Measurements from ENCODE around the gene RMC1. TPM values are rescaled to one million over a fixed set of nuclear protein-coding genes. Genes with fewer than 3 reads are reported as not detected.
A peak's percentile ranks its signal among the peaks of the same experiment; 100 is the strongest.

Gene RMC1
- total and polyA plus RNA-seq, 8 donors = 7.7 to 31.9 (median 10.7) TPM

GRCh38 chr18:23495723-23496440 is 7.4 kb upstream of the RMC1 start:
- Histone ChIP-seq H3K27ac (no peak overlapping the region), H3K4me1 (no peaks in the 10 kb centered on the region), H3K27me3 (no peaks in the 10 kb centered on the region), H3K36me3 (no peaks in the 10 kb centered on the region), H3K9me3 (no peaks in the 10 kb centered on the region), H3K4me3 (no peak overlapping the region)
- TF ChIP-seq, protein P1, sequence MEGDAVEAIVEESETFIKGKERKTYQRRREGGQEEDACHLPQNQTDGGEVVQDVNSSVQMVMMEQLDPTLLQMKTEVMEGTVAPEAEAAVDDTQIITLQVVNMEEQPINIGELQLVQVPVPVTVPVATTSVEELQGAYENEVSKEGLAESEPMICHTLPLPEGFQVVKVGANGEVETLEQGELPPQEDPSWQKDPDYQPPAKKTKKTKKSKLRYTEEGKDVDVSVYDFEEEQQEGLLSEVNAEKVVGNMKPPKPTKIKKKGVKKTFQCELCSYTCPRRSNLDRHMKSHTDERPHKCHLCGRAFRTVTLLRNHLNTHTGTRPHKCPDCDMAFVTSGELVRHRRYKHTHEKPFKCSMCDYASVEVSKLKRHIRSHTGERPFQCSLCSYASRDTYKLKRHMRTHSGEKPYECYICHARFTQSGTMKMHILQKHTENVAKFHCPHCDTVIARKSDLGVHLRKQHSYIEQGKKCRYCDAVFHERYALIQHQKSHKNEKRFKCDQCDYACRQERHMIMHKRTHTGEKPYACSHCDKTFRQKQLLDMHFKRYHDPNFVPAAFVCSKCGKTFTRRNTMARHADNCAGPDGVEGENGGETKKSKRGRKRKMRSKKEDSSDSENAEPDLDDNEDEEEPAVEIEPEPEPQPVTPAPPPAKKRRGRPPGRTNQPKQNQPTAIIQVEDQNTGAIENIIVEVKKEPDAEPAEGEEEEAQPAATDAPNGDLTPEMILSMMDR (IDR thresholded peaks at IDR 0.05) = no peak
- WGBS, 2 donors = 71 to 79% methylated on average over 12 of the region's 12 CpGs
- FAIRE-seq (no peak), DNase-seq (no peak), ATAC-seq (no peak)
- intact Hi-C loops (cut with DNase I) = no loop called here

DNA sequence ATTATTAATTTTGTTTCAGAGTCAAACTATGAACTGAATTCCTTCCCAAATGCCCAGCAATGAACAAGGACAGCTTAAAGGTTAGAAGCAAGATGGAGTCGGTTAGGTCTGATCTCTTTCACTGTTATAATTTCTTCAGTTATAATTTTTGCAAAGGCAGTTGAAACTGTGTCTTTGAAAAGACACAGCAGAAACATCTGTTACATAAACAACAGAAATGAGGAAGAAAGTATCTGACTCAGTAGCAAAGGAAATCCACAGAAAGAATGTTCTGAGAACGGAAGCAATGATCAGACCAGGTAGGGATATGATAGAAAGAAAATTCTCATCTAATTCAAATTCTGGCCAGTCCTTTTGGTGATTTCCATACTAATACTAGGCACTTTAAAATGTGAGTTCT is 5.2 kb upstream of the RMC1 start:
- Histone ChIP-seq H3K4me1 (peaks cover 0 to 5% (median 0%) of the 10 kb centered on the region in 3 donors), H3K27me3 (no peaks in the 10 kb centered on the region), H3K27ac (no peak overlapping the region), H3K9me3 (no peaks in the 10 kb centered on the region), H3K36me3 (no peaks in the 10 kb centered on the region), H3K4me3 (no peak overlapping the region)
- 87 to 92% methylated on average over 2 of the region's 2 CpGs for whole genome bisulfite sequencing, 2 donors
- intact Hi-C loops (cut with DNase I) = no loop called here
- TF ChIP-seq, protein P1 (IDR thresholded peaks at IDR 0.05) = no peak
- no peak for FAIRE-seq
- DNase-seq = no peak
- ATAC-seq = no peak

DNA sequence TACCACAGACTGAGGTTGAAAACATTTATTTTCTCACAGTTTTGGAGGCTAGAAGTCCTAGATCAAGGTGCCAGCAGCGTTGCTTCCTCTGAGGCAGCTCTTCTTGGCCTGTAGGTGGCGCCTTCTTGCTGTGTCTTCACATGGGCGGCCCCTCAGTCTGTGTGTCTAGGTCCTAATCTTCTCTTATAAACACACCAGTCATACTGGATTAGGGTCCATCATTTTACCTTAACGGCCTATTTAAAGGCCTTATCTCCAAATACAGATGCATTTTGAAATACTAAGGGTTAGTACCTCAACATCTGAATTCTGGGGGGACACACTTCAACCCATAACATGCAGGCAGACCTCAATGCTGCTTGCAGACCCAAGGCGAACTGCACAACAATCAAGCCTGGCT is 4.4 kb upstream of the RMC1 start:
- ATAC-seq (peak in 2 of 4 donors; percentile 29 to 42), DNase-seq (peak in 4 of 6 donors; percentile 37 to 60 (median 50)), FAIRE-seq (no peak)
- intact Hi-C loops (cut with DNase I) = no loop called here
- Histone ChIP-seq H3K4me3 (no peak overlapping the region), H3K27me3 (no peaks in the 10 kb centered on the region), H3K9me3 (no peaks in the 10 kb centered on the region), H3K27ac (no peak overlapping the region), H3K36me3 (no peaks in the 10 kb centered on the region), H3K4me1 (peaks cover 0 to 5% (median 0%) of the 10 kb centered on the region in 3 donors)
- TF ChIP-seq, protein P1 (IDR thresholded peaks at IDR 0.05) = peak; percentile 49 to 77 (median 70)
- 27 to 35% methylated on average over 5 of the region's 5 CpGs for WGBS, 2 donors

- no peak for DNase-seq
- FAIRE-seq = no peak
- TF ChIP-seq, protein P1 (IDR thresholded peaks at IDR 0.05) = no peak
- H3K9me3 ChIP-seq = no peaks in the 10 kb centered on the region
- intact Hi-C loops (cut with DNase I) = no loop called here
- no peak for ATAC-seq
- 46 to 55% methylated on average over 11 of the region's 11 CpGs for whole genome bisulfite sequencing, 2 donors
- H3K4me3 ChIP-seq = no peak overlapping the region
- H3K27ac ChIP-seq = no peak overlapping the region
- H3K4me1 ChIP-seq = peaks cover 0 to 5% (median 2%) of the 10 kb centered on the region in 3 donors
- H3K27me3 ChIP-seq = no peaks in the 10 kb centered on the region
- no peaks in the 10 kb centered on the region for H3K36me3 ChIP-seq
Measured at GRCh38 chr18:23499291-23499781, 4.0 kb upstream of the RMC1 start.

- Histone ChIP-seq H3K4me1 (peaks cover 0 to 5% (median 5%) of the 10 kb centered on the region in 3 donors), H3K9me3 (no peaks in the 10 kb centered on the region), H3K4me3 (no peak overlapping the region), H3K36me3 (no peaks in the 10 kb centered on the region), H3K27ac (no peak overlapping the region), H3K27me3 (no peaks in the 10 kb centered on the region)
- TF ChIP-seq, protein P1 (IDR thresholded peaks at IDR 0.05) = no peak
- FAIRE-seq (no peak), ATAC-seq (no peak), DNase-seq (no peak)
- intact Hi-C loops (cut with DNase I) = no loop called here
- WGBS, 2 donors = 58 to 63% methylated on average over 6 of the region's 6 CpGs
Measured at GRCh38 chr18:23501626-23502025, 1.7 kb upstream of the RMC1 start.
